Right renal cortex interstitium (tissue), 3 donors: Measurements from ENCODE around the gene DUS1L. TPM values are rescaled to one million over a fixed set of nuclear protein-coding genes. Genes with fewer than 3 reads are reported as not detected.

Experiments
- DNase-seq, 3 donors: peaks; one replicate each; pipeline ENCODE4 v3.0.0-alpha.2; 2013; ENCODE audit warnings: low read depth in 3 of 3, low spot score in 2 of 3
- polyA plus RNA-seq, 3 donors: library from polyadenylated mRNA; unstranded; fragments of 120-200 nt; gene quantifications; one replicate each; pipeline ENCODE4 v1.2.1, GENCODE V29; 2013; ENCODE audit not compliant: insufficient read length in 3 of 3

DUS1L gene
- polyA plus RNA-seq, 3 donors, result 61.6 to 70.0 (median 67.7) TPM

- DNase-seq, result no peak
Observed at GRCh38 chr17:82088838-82089722, 23.5 kb upstream of the DUS1L start.

- DNase-seq, result no peak
Observed at GRCh38 chr17:82087961-82088837, 22.6 kb upstream of the DUS1L start.

GRCh38 chr17:82086941-82087906 lies 21.6 kb upstream of the DUS1L start:
- DNase-seq, result no peak

- no peak for DNase-seq
Observed at GRCh38 chr17:82085931-82086764, 20.5 kb upstream of the DUS1L start.

GRCh38 chr17:82085031-82085861 lies 19.6 kb upstream of the DUS1L start:
- DNase-seq, result no peak

- no peak for DNase-seq
Observed at GRCh38 chr17:82084373-82085030, 18.9 kb upstream of the DUS1L start.

- no peak for DNase-seq
Observed at GRCh38 chr17:82083533-82084359, 18.1 kb upstream of the DUS1L start.

- no peak for DNase-seq
Observed at GRCh38 chr17:82083009-82083408, 17.4 kb upstream of the DUS1L start.

GRCh38 chr17:82082456-82082855 lies 16.9 kb upstream of the DUS1L start:
- no peak for DNase-seq

GRCh38 chr17:82081966-82082365 lies 16.4 kb upstream of the DUS1L start:
- no peak for DNase-seq

- no peak for DNase-seq
Observed at GRCh38 chr17:82081546-82081945, 15.9 kb upstream of the DUS1L start.

- no peak for DNase-seq
Observed at GRCh38 chr17:82080789-82081464, 15.3 kb upstream of the DUS1L start.

GRCh38 chr17:82080048-82080788 lies 14.6 kb upstream of the DUS1L start:
- DNase-seq, result no peak

- DNase-seq, result no peak
Observed at GRCh38 chr17:82079001-82079677, 13.5 kb upstream of the DUS1L start.

GRCh38 chr17:82078433-82078832 lies 12.8 kb upstream of the DUS1L start:
- DNase-seq, result no peak
